ENCODE data around the gene FTO.

FTO gene

DNA sequence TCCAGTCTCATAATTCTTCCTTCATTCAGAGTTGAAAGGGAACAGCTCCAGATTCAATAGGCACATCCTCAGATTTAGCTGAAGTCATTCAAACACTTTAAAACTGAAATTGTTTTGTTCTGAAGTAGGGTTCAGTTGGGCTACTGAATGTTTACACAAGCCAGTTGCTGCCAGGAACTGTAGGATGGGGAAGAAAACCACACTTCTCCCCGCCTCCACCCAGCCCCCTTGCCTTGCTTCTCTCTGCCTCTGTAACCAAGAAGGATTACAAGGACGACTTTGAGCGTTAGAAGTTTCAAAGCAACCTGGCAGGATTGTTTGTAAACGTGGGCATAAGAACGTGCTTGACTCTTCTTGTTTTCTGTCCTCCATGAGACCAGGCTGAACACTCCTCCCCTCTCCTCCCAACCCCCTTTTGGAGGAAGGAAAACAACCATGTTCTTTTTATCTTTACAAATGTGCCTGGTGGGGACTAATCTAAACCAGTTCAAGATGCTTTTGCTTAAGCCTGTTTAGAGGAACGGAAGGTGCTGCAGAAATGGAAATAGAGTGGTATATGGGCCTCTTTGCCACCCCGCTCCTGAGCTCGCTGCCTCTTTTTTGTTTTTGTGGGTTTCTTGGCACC, 287.9 kb downstream of the FTO start:
- no peak for DNase-seq (ENCODE audit: low read depth in 4 of 4, low spot score in 1 of 4)

DNA sequence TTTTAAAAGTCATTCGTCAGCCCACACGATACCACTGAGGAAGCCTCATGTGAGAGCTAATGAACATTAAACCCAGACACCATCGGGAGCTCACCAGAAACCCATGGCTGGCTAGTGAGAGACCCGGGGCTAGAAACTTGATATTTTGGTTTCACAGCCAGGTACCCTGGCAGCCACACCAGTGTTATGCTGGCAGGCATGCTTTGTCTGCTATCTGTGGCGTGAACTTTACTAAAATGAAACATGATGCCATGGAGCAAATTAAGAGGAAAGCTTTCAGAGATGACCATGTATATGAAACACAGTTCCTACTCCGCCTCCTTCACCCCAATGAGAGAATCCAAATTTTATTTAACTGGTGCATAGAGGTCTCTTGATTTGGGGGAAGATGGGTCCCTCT, 291.4 kb downstream of the FTO start:
- no peak for DNase-seq (ENCODE audit: low read depth in 4 of 4, low spot score in 1 of 4)

DNA sequence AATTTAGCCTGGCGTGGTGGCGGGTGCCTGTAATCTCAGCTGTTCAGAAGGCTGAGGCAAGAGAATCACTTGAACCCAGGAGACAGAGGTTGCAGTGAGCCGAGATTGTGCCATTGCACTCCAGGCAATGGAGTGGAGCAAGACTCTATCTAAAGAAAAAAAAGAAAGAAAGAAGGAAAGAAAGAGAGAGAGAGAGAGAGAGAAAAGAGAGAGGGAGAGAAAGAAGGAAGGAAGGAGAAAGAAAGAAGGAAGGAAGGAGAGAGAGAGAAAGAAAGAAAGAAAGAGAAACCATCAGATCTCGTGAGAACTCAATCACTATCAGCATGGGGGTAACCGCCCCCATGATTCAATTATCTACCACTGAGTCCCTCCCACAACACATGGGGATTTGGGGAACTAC, 293.0 kb downstream of the FTO start:
- no peak for DNase-seq (ENCODE audit: low read depth in 4 of 4, low spot score in 1 of 4)

DNA sequence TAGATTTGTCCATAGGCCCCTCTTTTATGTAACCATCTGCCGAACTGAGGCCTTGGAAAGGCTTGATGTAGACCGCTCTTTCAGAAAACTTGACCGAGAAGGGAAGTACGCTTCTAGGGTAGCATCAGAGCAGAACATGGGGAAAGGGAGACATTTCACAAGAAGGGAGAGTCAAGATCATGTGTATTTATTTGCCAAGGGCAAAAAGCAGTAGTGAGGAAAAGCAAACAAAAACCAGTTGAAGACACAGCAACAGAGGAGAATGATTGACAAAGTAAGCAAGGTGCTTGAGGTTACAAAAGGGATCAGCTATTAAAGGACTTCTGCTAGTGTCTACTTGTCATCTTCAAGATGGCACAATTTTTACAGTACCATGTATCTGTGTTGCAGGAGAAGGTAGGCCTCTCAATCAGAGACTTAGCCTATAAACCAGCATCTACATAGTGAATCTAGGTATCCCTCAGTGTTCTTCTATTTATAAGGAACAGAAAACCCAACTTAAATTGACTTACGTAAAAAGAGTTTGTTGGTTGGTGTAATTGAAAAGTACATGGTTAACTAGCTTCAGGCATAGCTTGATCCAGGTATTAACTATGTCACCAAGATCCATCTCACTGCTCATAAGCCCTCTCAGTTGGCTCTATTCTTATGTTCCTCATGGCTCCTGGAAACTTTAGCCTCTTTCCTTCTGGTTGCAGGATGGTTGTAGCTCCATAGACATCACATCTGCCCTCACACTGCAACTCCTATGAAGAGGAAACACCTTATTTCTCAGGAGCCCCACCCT, 294.3 kb downstream of the FTO start:
- DNase-seq (ENCODE audit: low read depth in 4 of 4, low spot score in 1 of 4), result no peak

DNA sequence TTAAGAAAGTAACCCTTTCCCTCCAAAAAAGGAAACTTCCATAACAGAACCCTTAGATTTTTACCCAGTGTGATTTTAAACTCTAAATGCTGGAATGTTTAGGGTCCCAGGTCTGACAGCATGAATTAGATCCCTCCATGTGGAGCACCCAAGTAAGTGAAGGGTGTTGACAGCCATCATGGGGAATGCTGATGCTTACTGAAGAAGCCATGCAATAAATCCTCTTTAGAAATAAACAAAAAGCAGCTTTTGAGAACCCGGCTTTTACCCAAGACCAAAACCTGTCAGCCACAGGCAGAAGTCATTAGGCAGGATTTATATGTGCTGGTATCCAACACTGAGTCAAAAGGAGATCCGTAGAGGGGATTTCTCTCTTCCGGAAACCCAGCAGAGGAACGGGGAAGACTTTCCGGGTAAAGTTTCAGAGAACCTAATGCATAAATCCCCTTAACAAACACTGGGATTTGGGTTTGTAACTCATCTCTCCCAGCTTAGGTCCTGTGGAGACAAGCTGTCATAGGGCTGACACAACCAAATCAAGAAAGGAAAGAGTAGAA, 295.1 kb downstream of the FTO start:
- no peak for DNase-seq (ENCODE audit: low read depth in 4 of 4, low spot score in 1 of 4)

DNA sequence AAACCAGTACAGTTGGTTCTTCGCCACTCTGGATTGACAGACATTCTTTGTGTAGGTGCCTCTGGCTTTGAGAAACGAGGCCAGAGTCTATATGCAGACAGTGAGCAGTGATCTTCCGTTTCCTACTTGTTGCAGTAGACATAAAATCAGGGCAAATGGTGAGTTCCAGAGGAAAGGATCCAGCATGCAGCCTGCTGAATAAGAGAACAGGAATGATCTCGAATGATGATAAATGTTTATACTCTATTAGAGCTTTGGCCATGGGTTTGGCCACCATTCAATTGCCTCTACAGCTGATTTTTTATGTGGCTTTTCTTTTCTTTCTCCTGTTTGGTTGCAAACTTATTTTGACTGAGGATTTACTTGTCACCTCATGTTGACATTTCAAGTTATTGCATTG, 295.9 kb downstream of the FTO start:
- DNase-seq (ENCODE audit: low read depth in 4 of 4, low spot score in 1 of 4), result no peak

DNA sequence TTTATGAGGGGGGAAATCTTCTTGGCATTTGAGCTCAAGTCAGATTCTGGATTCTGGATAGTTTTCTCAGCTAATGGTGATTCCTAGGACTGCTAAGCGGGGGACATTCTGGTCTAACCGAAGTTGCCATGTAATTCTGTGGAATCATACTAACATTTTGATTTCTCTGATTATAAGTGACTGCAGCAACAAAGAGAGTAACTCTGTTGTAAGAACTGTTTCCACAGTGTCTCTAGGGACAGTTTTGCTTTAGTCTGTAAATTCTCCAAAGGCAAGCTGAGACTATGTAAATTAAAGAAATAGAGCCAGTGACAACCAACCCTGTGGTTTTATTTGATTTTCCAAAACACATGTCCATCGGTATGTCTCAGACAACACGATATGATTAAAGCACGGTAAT, 296.4 kb downstream of the FTO start:
- no peak for DNase-seq (ENCODE audit: low read depth in 4 of 4, low spot score in 1 of 4)

DNA sequence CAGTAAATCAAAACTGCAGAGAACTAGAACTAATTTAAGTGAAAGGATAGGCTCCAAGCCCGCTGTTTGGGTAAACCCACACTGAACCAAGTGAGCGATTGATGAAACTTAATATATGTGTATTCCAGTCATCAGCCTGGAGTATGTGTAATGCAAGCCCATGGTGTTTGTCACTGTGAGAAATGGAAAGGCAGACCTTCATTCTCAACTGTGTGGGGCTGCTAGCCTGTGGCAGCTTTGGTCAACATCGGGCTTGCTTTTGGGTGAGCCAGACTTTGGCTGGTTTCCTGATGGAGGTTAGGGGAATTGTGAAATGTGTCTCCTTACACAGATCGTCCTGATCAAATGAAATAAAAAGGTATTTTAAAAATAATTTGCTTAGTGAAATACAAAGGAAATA, 302.7 kb downstream of the FTO start:
- no peak for DNase-seq (ENCODE audit: low read depth in 4 of 4, low spot score in 1 of 4)

DNA sequence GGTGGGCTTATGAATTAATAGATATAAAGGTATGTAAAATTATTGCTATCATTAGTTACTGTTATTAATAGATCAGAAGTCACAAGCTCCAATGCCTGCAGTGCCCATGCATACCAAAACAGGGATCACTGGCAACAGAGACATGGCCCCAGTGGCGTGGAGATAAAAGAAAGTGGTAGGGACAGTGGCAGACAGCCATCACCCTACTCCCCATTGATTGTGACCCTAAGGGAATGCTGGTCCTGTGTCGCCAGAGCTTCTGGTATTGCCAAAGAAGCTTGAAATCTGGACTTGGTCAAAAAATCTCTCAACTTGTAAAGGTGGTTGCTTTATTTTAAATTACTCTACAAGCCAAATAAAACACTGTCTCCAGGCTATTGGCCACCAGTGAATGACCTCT, 303.5 kb downstream of the FTO start:
- DNase-seq (ENCODE audit: low read depth in 4 of 4, low spot score in 1 of 4), result no peak

DNA sequence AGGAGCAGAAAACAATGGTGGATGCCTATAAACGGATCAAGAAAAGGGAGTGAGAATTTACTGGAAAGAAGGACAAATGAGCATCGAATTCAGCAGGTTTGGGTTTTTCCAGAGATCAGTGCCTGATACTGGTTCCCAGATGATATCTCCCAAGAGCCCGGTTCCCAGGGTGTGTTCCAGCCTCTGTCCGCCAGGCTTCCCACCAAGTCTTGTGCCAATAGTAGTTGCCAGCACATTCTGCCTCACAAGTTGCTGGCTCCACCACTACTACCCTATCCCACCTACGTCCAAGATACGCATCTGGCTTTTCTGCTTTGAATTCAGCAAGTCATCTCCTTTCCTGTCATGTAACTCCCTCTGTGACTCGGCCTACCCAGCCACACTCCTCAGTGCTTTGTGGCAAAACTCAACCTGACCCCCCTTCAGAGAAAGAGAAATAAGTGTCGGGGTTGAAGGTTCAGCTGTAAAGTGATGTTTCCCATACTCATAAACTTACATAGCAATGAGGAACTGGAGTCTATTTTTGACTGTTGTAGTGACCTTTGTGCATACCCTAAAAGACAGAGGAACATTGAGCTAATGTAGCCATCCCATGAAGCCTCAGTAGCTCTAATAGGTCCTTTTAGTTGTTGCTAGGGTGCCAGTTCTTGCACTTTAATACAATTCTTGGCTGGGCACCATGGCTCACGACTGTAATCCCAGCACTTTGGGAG, 305.7 kb downstream of the FTO start:
- DNase-seq (ENCODE audit: low read depth in 4 of 4, low spot score in 1 of 4), result no peak

DNA sequence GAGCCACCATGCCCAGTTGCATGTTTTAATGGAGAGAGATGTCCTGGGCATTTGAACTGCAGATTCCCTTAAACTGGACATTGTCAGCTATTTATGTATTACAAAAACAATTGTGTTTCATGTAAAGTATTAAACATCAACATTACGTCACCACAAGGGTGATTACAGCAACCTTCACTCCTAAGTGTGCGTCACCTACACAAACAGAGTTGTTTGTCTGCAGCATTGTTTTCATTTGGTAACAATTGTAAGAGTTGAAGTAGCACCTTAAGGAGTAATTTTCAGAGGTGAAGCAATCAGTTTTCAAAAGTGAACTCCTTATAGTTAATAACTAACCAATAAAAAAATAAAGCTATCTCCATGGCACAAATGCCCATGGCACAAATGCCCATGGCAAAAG, 311.2 kb downstream of the FTO start:
- no peak for DNase-seq (ENCODE audit: low read depth in 4 of 4, low spot score in 1 of 4)

DNA sequence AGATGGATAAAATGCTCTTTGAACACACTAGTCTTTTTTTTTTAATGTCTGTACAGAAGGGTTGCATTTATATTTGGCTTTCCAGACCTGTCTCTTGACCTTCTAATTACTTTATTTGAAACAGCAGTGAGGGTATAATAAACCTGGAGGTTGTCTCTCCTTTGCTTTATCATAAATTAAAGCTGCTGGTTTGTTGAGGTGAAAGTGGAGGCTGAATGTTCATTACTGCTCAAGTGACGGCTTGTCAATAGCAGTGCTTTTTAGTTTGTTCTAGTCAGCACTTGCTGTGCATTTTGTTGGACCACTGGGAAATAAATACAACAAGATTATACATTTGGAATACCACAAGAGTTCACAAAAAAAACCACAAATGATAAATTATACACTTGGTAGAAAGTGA, 318.4 kb downstream of the FTO start:
- DNase-seq (ENCODE audit: low read depth in 4 of 4, low spot score in 1 of 4), result no peak

DNA sequence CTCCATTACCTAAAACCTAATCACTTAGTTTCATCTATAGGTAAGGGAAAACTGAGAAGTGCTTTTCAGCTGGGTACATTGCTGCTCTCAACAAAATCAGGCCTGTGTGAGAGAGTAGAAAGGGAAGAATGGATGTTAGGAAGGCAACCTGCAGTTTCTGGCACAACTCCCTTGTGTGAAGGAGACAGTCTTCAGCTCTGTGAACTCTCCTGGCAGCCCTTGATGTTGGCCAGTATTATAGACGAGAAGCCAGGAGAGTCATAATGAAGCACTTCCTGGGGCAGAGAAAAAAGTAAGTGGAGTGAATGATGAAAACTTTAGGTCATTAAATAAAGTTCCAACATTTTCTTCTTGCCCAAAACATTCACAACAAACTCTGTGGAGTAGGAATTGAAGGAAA, 322.5 kb downstream of the FTO start:
- DNase-seq (ENCODE audit: low read depth in 4 of 4, low spot score in 1 of 4), result no peak

DNA sequence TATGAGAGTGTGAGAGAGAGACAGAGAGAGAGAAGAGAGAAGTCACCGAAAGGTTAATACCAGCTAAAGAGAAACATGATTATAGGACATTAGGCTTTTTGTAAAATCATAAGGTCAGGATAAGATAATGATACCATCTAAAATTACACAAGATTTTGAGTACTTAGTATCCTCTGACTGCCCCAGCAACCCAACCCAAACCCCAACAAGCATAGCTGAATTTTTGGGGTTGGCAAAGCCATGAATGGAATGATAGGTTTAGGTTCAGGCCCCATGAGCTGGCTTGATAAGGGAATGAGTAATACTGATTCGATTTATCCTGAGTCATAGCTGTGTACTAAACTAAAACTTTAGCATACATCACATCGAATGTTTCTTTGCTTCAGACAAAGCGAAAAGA, 323.1 kb downstream of the FTO start:
- DNase-seq (ENCODE audit: low read depth in 4 of 4, low spot score in 1 of 4), result no peak

DNA sequence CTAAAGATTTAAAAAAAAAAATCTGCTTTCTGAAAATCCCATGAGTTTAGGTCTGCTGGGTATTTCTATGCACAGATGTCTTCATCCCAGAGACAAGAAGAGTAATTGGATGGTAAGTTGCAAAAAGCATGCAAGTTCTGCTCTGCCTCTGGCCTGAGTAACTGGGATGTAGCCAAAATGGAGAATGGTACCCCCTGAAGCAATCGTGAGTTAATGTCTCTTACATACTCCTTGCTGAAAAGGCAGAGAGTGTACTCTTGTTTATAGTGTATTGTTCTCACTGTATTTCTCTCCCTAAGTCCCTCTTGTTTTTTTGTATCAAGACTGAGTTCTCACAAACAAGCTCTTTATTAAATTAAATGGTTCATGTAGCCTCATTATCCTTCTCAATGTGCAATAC, 323.6 kb downstream of the FTO start:
- DNase-seq (ENCODE audit: low read depth in 4 of 4, low spot score in 1 of 4), result no peak

DNA sequence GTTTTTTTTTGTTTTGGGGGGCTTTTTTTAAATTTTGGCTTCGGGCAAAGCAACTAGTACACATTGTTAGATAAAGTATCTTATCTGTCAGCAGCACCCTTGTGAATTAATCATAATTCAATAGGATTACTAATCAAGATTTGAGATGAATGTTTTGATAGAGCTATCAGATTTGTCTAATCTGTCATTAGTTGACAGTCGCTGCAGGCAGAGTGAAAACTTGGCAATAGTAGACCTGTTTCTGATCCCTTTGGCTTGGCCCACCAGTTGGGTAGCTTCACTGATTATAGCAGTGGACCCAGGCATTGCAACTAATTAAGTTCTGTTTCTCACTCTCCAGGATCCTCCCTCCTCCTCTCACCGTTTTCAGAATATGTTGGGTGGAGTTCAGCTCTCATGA, 324.0 kb downstream of the FTO start:
- DNase-seq (ENCODE audit: low read depth in 4 of 4, low spot score in 1 of 4), result no peak

DNA sequence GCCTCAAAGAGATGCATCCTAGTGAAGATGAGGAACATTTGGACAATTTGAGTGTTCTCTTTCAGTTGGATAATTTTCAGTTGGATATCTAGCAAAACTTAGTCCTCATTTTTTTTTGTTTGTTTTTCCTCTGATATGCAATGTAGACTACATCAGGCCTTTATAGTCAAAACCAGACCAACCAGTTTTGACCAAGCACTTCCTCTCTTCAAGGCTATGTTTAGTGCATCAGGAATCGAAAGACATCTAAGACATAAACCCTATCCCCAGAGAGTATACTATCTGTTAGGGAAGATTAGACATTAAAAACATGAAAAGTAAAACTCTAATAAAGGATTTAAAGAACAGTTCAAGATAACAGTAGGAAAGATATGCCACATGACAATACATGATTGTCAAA, 326.5 kb downstream of the FTO start:
- DNase-seq (ENCODE audit: low read depth in 4 of 4, low spot score in 1 of 4), result no peak

DNA sequence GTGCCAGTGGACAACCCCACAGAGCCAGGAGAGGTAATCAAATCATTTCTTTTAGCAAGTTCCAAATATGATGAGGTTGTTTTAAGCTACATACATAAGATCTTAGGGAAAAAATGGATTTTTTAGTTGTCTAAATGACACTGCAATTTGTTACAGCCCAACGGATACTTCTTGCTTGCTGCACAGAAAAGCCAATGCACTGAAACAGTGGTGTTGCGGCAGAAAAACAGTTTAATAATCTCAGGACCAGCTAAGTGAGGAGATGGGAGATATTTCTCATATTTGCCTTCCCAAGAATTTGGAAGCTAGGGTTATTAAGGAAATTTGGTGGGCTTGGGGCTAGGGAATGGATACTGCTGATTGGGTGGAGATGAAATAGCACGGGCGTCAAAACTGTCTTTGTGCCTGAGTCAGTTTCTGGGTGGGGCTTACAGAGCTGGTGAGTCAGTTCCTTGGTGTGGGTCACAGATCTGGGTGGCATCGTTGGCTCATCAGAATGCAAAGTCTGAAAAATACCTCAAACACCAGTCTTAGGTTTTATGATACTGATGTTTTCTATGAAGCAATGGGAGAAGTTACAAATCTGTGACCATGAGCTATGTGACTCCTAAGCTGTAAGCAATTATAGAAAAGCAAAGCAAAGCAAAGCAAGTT, 327.3 kb downstream of the FTO start:
- DNase-seq (ENCODE audit: low read depth in 4 of 4, low spot score in 1 of 4), result no peak

DNA sequence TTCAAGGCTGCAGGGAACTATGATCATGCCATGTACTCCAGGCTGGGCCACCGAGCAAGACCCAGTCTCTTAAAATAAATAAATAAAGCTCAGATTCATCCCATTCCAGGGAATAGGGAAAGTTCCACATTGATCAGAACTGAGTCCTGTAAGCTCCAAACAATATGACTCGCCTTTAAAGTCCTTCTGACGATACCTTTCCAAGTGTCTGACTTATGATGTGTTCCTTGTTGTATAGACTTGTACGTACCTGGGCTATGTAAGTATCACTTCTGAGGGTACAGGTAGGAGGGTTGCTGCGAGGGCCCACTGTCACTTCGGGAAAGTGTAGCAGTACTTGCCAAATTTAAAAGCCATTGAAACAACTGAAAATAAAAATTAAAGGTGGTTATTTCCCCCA, 329.8 kb downstream of the FTO start:
- DNase-seq (ENCODE audit: low read depth in 4 of 4, low spot score in 1 of 4), result no peak

DNA sequence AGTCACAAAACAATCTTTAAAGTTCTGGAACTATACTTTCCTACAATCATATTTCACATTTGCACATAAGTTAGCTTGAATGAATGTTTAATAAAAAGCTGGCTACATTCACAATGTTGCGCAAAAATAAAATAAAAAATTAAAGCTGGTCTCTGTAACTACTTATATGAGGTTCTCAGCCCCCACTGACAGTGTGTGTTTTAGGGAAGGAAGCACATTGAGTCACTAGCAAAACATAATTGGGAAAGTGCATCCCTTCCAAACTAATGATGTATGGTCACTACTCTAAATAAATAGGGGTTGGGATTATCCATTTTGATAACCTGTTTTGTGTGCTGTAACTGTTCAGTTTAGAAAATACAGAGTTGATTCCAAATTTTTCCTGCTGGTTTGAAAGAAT, 330.7 kb downstream of the FTO start:
- no peak for DNase-seq (ENCODE audit: low read depth in 4 of 4, low spot score in 1 of 4)

DNA sequence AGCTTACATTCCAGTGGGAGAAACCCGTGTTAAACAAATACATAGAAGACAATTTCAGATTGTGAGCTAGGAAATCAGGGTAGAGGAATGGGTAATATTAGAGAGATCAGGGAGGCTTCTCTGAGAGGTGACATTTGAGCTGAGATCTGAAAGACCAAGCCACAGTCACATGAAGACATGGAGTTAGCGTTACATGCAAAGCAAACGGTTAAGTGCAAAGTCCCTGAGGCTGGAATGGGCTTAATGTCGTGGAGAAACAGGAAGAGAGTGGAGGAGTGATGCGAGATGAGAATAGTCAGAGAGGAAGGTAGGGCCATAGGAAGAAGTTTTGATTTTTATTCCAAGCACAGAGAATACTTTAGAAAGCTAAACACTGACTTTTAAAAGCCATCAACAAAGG, 336.5 kb downstream of the FTO start:
- no peak for DNase-seq (ENCODE audit: low read depth in 4 of 4, low spot score in 1 of 4)

DNA sequence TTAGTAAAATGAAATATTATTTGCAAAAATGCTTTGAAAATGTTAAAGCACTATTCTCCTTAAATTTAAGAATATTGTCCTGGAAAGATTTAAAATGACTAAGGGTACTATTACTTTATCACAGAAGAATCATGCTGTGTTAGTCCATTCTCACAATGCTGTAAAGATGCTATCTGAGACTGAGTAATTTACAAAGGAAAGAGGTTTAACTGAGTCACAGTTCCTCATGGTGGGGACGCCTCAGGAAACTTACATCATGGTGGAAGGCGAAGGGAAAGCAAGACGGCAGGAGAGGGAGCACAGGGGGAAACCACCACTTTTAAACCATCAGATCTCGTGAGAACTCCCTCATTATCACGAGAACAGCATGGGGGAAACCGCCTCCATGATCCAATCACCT, 337.0 kb downstream of the FTO start:
- no peak for DNase-seq (ENCODE audit: low read depth in 4 of 4, low spot score in 1 of 4)

Measured in stimulated activated CD4-positive, alpha-beta T cell treated with anti-CD3 and anti-CD28 coated beads, Interleukin-1b, Interleukin-23, amount 100 ng/mL, for 24 hours (primary cell).